Endothelial cell of umbilical vein (primary cell): ENCODE data around the gene TMOD1. TPM values are rescaled to one million over a fixed set of nuclear protein-coding genes. Genes with fewer than 3 reads are reported as not detected.
"Not testable (repeated sequence)": the region's sequence is repeated elsewhere in the genome, so short reads cannot be mapped to it uniquely, and the experiment has no call there.

ENCODE experiments used
- BruUV-seq: library from RNA; stranded (reverse); fragments of 400-500 nt; replicated peaks from 2 replicates; lab custom pipeline; 2021; lab: Mats Ljungman, UMichigan
- CTCF ChIA-PET: fragments of 300-600, 350-600 bp; sonication (Branson Sonifier 250); formaldehyde crosslinking; loops from one replicate; lab custom pipeline; 2021; ENCODE audit warnings: antibody characterized with exemption, inconsistent platforms; lab: Charles Lee
- POLR2A ChIA-PET: fragments of 300-600, 350-600 bp; sonication (Branson Sonifier 250); formaldehyde crosslinking; loops from one replicate; lab custom pipeline; 2021; ENCODE audit warnings: antibody characterized with exemption, inconsistent platforms; lab: Charles Lee
- DNase-seq: peaks from one replicate; pipeline ENCODE4 v3.0.0-alpha.2; 2011; ENCODE audit warnings: low read depth, low spot score
- FAIRE-seq: peaks from 2 replicates; lab custom pipeline; 2011; peaks lifted over from hg19 to GRCh38; lab: Jason Lieb, UNC
- H2AFZ ChIP-seq: 2 replicates; pipeline ENCODE4 v1.6.0; 2012; ENCODE audit warnings: low read depth, low read length, control low read depth, inconsistent platforms
- H3K27ac ChIP-seq: 2 replicates; pipeline ENCODE4 v1.5.1; 2011; ENCODE audit warnings: low read depth, mild to moderate bottlenecking, control low read depth, low read length, moderate library complexity; ENCODE audit not compliant: insufficient read depth
- H3K27me3 ChIP-seq, 2 experiments: 2 replicates each; pipeline versions ENCODE4 v1.6.0 to v1.6.1; 2011; ENCODE audit warnings: low read length in 2 of 2, mixed read lengths in 1 of 2; ENCODE audit not compliant: control insufficient read depth in 2 of 2, insufficient read depth in 2 of 2
- H3K36me3 ChIP-seq, 2 experiments: 2 replicates in 1 of 2; 3 replicates in 1 of 2; pipeline ENCODE4 v1.5.1; 2011; ENCODE audit warnings: low read length in 2 of 2, mild to moderate bottlenecking in 1 of 2, moderate library complexity in 1 of 2; ENCODE audit not compliant: control insufficient read depth in 2 of 2, insufficient read depth in 2 of 2; ENCODE audit errors: extremely low read depth in 1 of 2
- H3K4me1 ChIP-seq: 3 replicates; pipeline ENCODE4 v1.5.1; 2011; ENCODE audit warnings: mild to moderate bottlenecking, low read length; ENCODE audit not compliant: control insufficient read depth, insufficient read depth; ENCODE audit errors: extremely low read depth
- H3K4me2 ChIP-seq: 2 replicates; pipeline ENCODE4 v1.6.1; 2011; ENCODE audit warnings: low read length, control low read depth, mixed read lengths; ENCODE audit not compliant: insufficient read depth
- H3K4me3 ChIP-seq, 3 experiments: fragments of 200-600 bp in 1 of 3; sonication (generic), shearing (Covaris generic) in 1 of 3; replicated peaks in 1 of 3; 2 replicates each; pipeline ENCODE4 v1.5.1; 2011 to 2016; ENCODE audit warnings: control low read depth in 3 of 3, low read length in 3 of 3, mild to moderate bottlenecking in 2 of 3, inconsistent platforms in 1 of 3, low read depth in 1 of 3, moderate library complexity in 1 of 3; ENCODE audit not compliant: insufficient read depth in 1 of 3
- H3K79me2 ChIP-seq: 2 replicates; pipeline ENCODE4 v1.6.0; 2012; ENCODE audit warnings: low read length, inconsistent platforms; ENCODE audit not compliant: control insufficient read depth, insufficient read depth
- H3K9ac ChIP-seq: replicated peaks from 2 replicates; pipeline ENCODE3; 2011; ENCODE audit warnings: low read length, control low read depth; ENCODE audit not compliant: insufficient read depth; ENCODE audit errors: extremely low read depth
- H3K9me1 ChIP-seq: replicated peaks from 3 replicates; pipeline ENCODE4 v1.6.0; 2011; ENCODE audit warnings: mild to moderate bottlenecking, low read length; ENCODE audit not compliant: control insufficient read depth, insufficient read depth; ENCODE audit errors: extremely low read depth
- H3K9me3 ChIP-seq: replicated peaks from 2 replicates; pipeline ENCODE4 v1.5.1; 2012; ENCODE audit warnings: low read length, inconsistent platforms; ENCODE audit not compliant: control insufficient read depth, insufficient read depth
- H4K20me1 ChIP-seq: replicated peaks from 2 replicates; pipeline ENCODE3; 2011; ENCODE audit warnings: mild to moderate bottlenecking, low read length; ENCODE audit not compliant: control insufficient read depth, insufficient read depth; ENCODE audit errors: extremely low read depth
- EZH2 ChIP-seq: IDR thresholded peaks from 2 replicates; pipeline ENCODE4 v1.6.1; 2012; ENCODE audit warnings: borderline replicate concordance, low read depth, mild to moderate bottlenecking, moderate library complexity, low read length, inconsistent platforms; ENCODE audit not compliant: severe bottlenecking
- FOS ChIP-seq: IDR thresholded peaks from 2 replicates; pipeline ENCODE4 v1.6.1; 2011; ENCODE audit warnings: mild to moderate bottlenecking, low read length, moderate library complexity, borderline replicate concordance; ENCODE audit not compliant: insufficient read depth
- GATA2 ChIP-seq: IDR thresholded peaks from 2 replicates; pipeline ENCODE4 v1.7.0; 2011; ENCODE audit warnings: low read depth, mild to moderate bottlenecking, moderate library complexity, mixed read lengths, low read length; ENCODE audit not compliant: insufficient read length, insufficient read depth
- JUN ChIP-seq: IDR thresholded peaks from 2 replicates; pipeline ENCODE4 v1.6.1; 2011; ENCODE audit warnings: borderline replicate concordance, low read depth; ENCODE audit not compliant: insufficient read length, insufficient read depth
- MAX ChIP-seq: IDR thresholded peaks from 2 replicates; pipeline ENCODE4 v1.6.1; 2011; ENCODE audit not compliant: insufficient read depth, insufficient read length
- MYC ChIP-seq: IDR thresholded peaks from one replicate; pipeline ENCODE4 v1.6.1; 2011; ENCODE audit warnings: mild to moderate bottlenecking, low read depth, low read length
- POLR2A ChIP-seq: IDR thresholded peaks from 2 replicates; pipeline ENCODE4 v1.6.1; 2012; ENCODE audit warnings: low read depth, mild to moderate bottlenecking, control low read depth, low read length
- POLR2AphosphoS5 ChIP-seq: IDR thresholded peaks from 2 replicates; pipeline ENCODE4 v1.6.1; 2012; ENCODE audit warnings: low read depth, mild to moderate bottlenecking, control low read depth, low read length, moderate library complexity; ENCODE audit not compliant: insufficient read depth
- dilution Hi-C: fragments of 300-500 bp; cut with MboI; formaldehyde crosslinking; loops from one replicate; pipeline ENCODE4 v1.15.0; 2019; ENCODE audit warnings: low sequenced_read_pairs; ENCODE audit not compliant: extremely low pct_ligation_motif_present
- intact Hi-C: fragments of 100-400 bp; cut with micrococcal nuclease; formaldehyde crosslinking; loops from one replicate; pipeline ENCODE4 v1.10.0; 2022
- polyA plus RNA-seq, 4 experiments: library from polyadenylated mRNA; depleted of rRNA in 3 of 4; stranded (reverse) in 3 of 4; unstranded in 1 of 4; fragments of >200 nt; gene quantifications; 2 replicates each; pipeline versions ENCODE4 v1.2.1 to v1.2.3, GENCODE V29; 2011 to 2012; ENCODE audit warnings: missing spikeins in 1 of 4
- total RNA-seq: library from RNA; stranded (reverse); gene quantifications from 2 replicates; pipeline ENCODE4 v1.2.3, GENCODE V29; 2021
- TF ChIP-seq, protein P1 (sequence below), 2 donors: IDR thresholded peaks; 1 replicate in 1 of 2; 2 replicates in 1 of 2; pipeline ENCODE4 v1.5.1; 2011; ENCODE audit warnings: low read length in 2 of 2, mild to moderate bottlenecking in 2 of 2, moderate library complexity in 2 of 2, control low read depth in 1 of 2, inconsistent platforms in 1 of 2, low read depth in 1 of 2; ENCODE audit not compliant: insufficient read depth in 1 of 2; ENCODE audit errors: extremely low read depth in 1 of 2

The TMOD1 gene
- total and polyA plus RNA-seq, 2 donors (not counting 3 experiments of a cell fraction or from before 2014, with no cell fraction given) = 0.26 to 1.4 TPM

DNA sequence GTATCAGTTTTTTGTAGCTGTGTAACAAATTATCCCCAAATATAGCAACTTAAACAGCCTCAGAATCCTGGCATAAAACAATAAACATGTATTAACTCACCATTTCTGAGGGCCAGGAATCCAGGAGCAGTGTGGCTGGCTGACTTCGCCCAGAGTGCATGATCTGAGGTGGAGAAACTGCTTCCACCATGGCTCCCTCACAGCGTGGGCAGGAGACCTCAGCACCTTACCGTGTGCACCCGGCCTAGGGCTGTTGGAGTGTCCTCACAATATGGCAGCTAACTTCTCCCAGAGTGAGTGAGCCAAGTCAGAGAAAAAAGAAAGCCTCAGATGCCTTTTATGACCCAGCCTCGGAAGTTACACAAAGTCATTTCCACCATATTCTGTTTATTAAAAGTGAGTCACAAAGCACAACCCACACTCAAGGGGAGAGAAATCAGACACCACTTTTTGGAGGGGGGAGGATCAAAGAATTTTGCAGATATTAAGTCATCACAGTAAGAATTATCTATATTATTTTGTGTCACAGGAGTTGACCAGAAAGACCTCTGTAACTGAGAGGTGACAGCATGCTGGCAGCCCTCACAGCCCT is 72.1 kb downstream of the TMOD1 start:
- FAIRE-seq (no peak), DNase-seq (no peak)
- Histone ChIP-seq H4K20me1 (no peaks in the 10 kb centered on the region), H3K36me3 (no peaks in the 10 kb centered on the region), H3K9me3 (no peaks in the 10 kb centered on the region), H3K4me1 (no peaks in the 10 kb centered on the region), H3K27ac (no peak overlapping the region), H3K4me2 (no peak overlapping the region), H3K9ac (no peak overlapping the region), H3K9me1 (no peaks in the 10 kb centered on the region), H3K4me3 (no peak overlapping the region), H3K79me2 (no peaks in the 10 kb centered on the region), H3K27me3 (peaks cover 3 to 12% of the 10 kb centered on the region in 2 experiments), H2AFZ (no peak overlapping the region)
- dilution Hi-C loops = no loop called here
- POLR2A ChIA-PET = no interaction called here
- CTCF ChIA-PET = no interaction called here
- TF ChIP-seq MYC = no peak
- TF ChIP-seq, protein P1, sequence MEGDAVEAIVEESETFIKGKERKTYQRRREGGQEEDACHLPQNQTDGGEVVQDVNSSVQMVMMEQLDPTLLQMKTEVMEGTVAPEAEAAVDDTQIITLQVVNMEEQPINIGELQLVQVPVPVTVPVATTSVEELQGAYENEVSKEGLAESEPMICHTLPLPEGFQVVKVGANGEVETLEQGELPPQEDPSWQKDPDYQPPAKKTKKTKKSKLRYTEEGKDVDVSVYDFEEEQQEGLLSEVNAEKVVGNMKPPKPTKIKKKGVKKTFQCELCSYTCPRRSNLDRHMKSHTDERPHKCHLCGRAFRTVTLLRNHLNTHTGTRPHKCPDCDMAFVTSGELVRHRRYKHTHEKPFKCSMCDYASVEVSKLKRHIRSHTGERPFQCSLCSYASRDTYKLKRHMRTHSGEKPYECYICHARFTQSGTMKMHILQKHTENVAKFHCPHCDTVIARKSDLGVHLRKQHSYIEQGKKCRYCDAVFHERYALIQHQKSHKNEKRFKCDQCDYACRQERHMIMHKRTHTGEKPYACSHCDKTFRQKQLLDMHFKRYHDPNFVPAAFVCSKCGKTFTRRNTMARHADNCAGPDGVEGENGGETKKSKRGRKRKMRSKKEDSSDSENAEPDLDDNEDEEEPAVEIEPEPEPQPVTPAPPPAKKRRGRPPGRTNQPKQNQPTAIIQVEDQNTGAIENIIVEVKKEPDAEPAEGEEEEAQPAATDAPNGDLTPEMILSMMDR (IDR thresholded peaks at IDR 0.05; ENCODE audit: extremely low read depth in 1 of 2, insufficient read depth in 1 of 2, low read depth in 1 of 2, low read length in 2 of 2) = no peak
- TF ChIP-seq MAX = no peak
- no peak for TF ChIP-seq POLR2AphosphoS5
- TF ChIP-seq GATA2 = no peak
- TF ChIP-seq EZH2 = no peak
- TF ChIP-seq FOS = no peak
- no peak for TF ChIP-seq POLR2A
- TF ChIP-seq JUN = no peak
- intact Hi-C loops = no loop called here
- BruUV-seq = no TSS peak

DNA sequence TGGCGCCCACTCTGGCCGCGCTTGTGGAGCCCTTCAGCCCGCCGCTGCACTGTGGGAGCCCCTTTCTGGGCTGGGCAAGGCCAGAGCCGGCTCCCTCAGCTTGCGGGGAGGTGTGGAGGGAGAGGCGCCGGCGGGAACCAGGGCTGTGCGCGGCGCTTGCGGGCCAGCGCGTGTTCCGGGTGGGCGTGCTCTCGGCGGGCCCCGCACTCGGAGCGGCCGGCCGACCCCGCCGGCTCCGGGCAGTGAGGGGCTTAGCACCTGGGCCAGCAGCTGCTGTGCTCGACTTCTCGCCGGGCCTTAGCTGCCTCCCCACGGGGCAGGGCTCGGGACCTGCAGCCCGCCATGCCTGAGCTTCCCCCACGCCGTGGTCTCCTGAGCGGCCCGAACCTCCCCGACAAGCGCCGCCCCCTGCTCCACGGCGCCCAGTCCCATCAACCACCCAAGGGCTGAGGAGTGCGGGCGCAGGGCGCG is 72.7 kb downstream of the TMOD1 start:
- H3K9ac ChIP-seq, H3K9me3 ChIP-seq, H3K4me1 ChIP-seq, H2AFZ ChIP-seq, H3K79me2 ChIP-seq, H3K27ac ChIP-seq, H4K20me1 ChIP-seq, DNase-seq, H3K9me1 ChIP-seq, H3K4me3 ChIP-seq, H3K27me3 ChIP-seq, H3K36me3 ChIP-seq, FAIRE-seq, H3K4me2 ChIP-seq, POLR2A ChIA-PET, intact Hi-C loops, BruUV-seq, dilution Hi-C loops: not testable (repeated sequence)
- CTCF ChIA-PET = interaction anchor here (1.2 kb wide), 1 partner anchor 25 kb away, joined by 3 read pairs; no protein-coding TSS in a partner anchor
